H1 (cell line): ENCODE measurements around the gene KRTAP3-2. TPM values are rescaled to one million over a fixed set of nuclear protein-coding genes. Genes with fewer than 3 reads are reported as not detected.

ENCODE experiments used
- CTCF ChIA-PET: fragments of 300-600 bp; sonication (Branson Sonifier 250); formaldehyde crosslinking; loops from one replicate; lab custom pipeline; 2021; ENCODE audit not compliant: partially characterized antibody; lab: Charles Lee
- POLR2A ChIA-PET: fragments of 300-600 bp; sonication (Branson Sonifier 250); formaldehyde crosslinking; loops from one replicate; lab custom pipeline; 2021; ENCODE audit warnings: inconsistent platforms; ENCODE audit not compliant: partially characterized antibody; lab: Charles Lee
- DNase-seq, 2 experiments: peaks; one replicate each; pipeline versions ENCODE4 v3.0.0 to v3.0.0-alpha.2; 2010 to 2022; ENCODE audit warnings: low spot score in 2 of 2, low read depth in 1 of 2, mixed read lengths in 1 of 2
- FAIRE-seq: peaks from 2 replicates; lab custom pipeline; 2011; peaks lifted over from hg19 to GRCh38; lab: Jason Lieb, UNC
- H2AFZ ChIP-seq: 2 replicates; pipeline ENCODE4 v1.8.1; 2012; ENCODE audit warnings: low read length, inconsistent platforms
- H2AK5ac ChIP-seq: 2 replicates; pipeline ENCODE4 v1.6.1; 2013; ENCODE audit warnings: low read depth, low read length
- H2BK120ac ChIP-seq: replicated peaks from 2 replicates; pipeline ENCODE3; 2013; ENCODE audit warnings: low read depth, low read length, inconsistent platforms
- H2BK12ac ChIP-seq: 2 replicates; pipeline ENCODE4 v1.6.1; 2013; ENCODE audit warnings: low read depth, low read length
- H2BK15ac ChIP-seq: 2 replicates; pipeline ENCODE4 v1.6.1; 2013; ENCODE audit warnings: low read length
- H2BK20ac ChIP-seq: 2 replicates; pipeline ENCODE4 v1.6.1; 2013; ENCODE audit warnings: low read length
- H2BK5ac ChIP-seq: 2 replicates; pipeline ENCODE4 v1.6.1; 2013; ENCODE audit warnings: low read depth, low read length
- H3K14ac ChIP-seq: 2 replicates; pipeline ENCODE4 v1.6.1; 2013; ENCODE audit warnings: inconsistent platforms; ENCODE audit not compliant: insufficient read length
- H3K18ac ChIP-seq: 2 replicates; pipeline ENCODE4 v1.6.1; 2013; ENCODE audit warnings: low read length; ENCODE audit errors: extremely low read depth
- H3K23ac ChIP-seq: 2 replicates; pipeline ENCODE4 v1.6.1; 2013; ENCODE audit warnings: inconsistent platforms; ENCODE audit not compliant: insufficient read length
- H3K23me2 ChIP-seq: 2 replicates; pipeline ENCODE4 v1.6.1; 2013; ENCODE audit warnings: low read depth, low read length
- H3K27ac ChIP-seq: 2 replicates; pipeline ENCODE4 v1.6.1; 2011; ENCODE audit warnings: low read depth, low read length, inconsistent platforms
- H3K27me3 ChIP-seq, 4 experiments: replicated peaks in 1 of 4; 1 replicate in 1 of 4; 2 replicates in 3 of 4; pipeline versions ENCODE4 v1.6.1 to v1.8.1; 2011 to 2013; ENCODE audit warnings: low read length in 3 of 4, mild to moderate bottlenecking in 3 of 4, inconsistent platforms in 2 of 4, mixed read lengths in 2 of 4, moderate library complexity in 1 of 4; ENCODE audit not compliant: control insufficient read depth in 3 of 4, insufficient read depth in 3 of 4; ENCODE audit errors: extremely low read depth in 1 of 4
- H3K36me3 ChIP-seq, 4 experiments: 2 replicates each; pipeline versions ENCODE4 v1.6.1 to v1.8.1; 2011 to 2013; ENCODE audit warnings: mild to moderate bottlenecking in 4 of 4, low read length in 3 of 4, moderate library complexity in 2 of 4, control low read depth in 1 of 4, inconsistent platforms in 1 of 4; ENCODE audit not compliant: insufficient read depth in 4 of 4, control insufficient read depth in 2 of 4
- H3K4ac ChIP-seq: replicated peaks from 2 replicates; pipeline ENCODE3; 2013; ENCODE audit warnings: low read length, low read depth, mixed read lengths, inconsistent platforms; ENCODE audit not compliant: insufficient read length
- H3K4me1 ChIP-seq, 4 experiments: replicated peaks in 1 of 4; 1 replicate in 1 of 4; 2 replicates in 3 of 4; pipeline versions ENCODE4 v1.6.1 to v1.8.1; 2011 to 2013; ENCODE audit warnings: low read length in 3 of 4, inconsistent platforms in 2 of 4, mixed read lengths in 1 of 4; ENCODE audit not compliant: insufficient read depth in 4 of 4, control insufficient read depth in 3 of 4
- H3K4me2 ChIP-seq, 2 experiments: 2 replicates each; pipeline versions ENCODE4 v1.6.1 to v1.8.1; 2011 to 2013; ENCODE audit warnings: low read depth in 2 of 2, low read length in 2 of 2, control low read depth in 1 of 2, inconsistent platforms in 1 of 2, mild to moderate bottlenecking in 1 of 2; ENCODE audit not compliant: insufficient read depth in 1 of 2
- H3K4me3 ChIP-seq, 4 experiments: fragments of 200-600, 300-600 bp in 1 of 4; sonication (generic), shearing (Covaris generic), sonication (Bioruptor Twin) in 1 of 4; 2 replicates each; pipeline versions ENCODE4 v1.5.1 to v1.8.1; 2011 to 2016; ENCODE audit warnings: low read length in 4 of 4, low read depth in 3 of 4, control low read depth in 2 of 4, inconsistent platforms in 2 of 4, mild to moderate bottlenecking in 2 of 4, mixed read lengths in 1 of 4, moderate library complexity in 1 of 4; ENCODE audit not compliant: insufficient read depth in 2 of 4; ENCODE audit errors: extremely low read depth in 1 of 4
- H3K56ac ChIP-seq: replicated peaks from 2 replicates; pipeline ENCODE3; 2013; ENCODE audit warnings: low read depth, mild to moderate bottlenecking, mixed read lengths, low read length, inconsistent platforms; ENCODE audit not compliant: insufficient read length
- H3K79me1 ChIP-seq: 2 replicates; pipeline ENCODE4 v1.6.1; 2013; ENCODE audit warnings: low read depth, low read length, control low read depth
- H3K79me2 ChIP-seq, 2 experiments: 2 replicates each; pipeline versions ENCODE4 v1.6.1 to v1.8.1; 2012 to 2013; ENCODE audit warnings: low read length in 2 of 2, mild to moderate bottlenecking in 2 of 2, inconsistent platforms in 1 of 2; ENCODE audit not compliant: insufficient read depth in 2 of 2, control insufficient read depth in 1 of 2
- H3K9ac ChIP-seq, 4 experiments: replicated peaks in 1 of 4; 1 replicate in 1 of 4; 2 replicates in 3 of 4; pipeline versions ENCODE4 v1.6.1 to v1.8.1; 2011 to 2013; ENCODE audit warnings: low read depth in 3 of 4, low read length in 3 of 4, control low read depth in 2 of 4, mild to moderate bottlenecking in 2 of 4, moderate library complexity in 2 of 4, inconsistent platforms in 1 of 4; ENCODE audit errors: extremely low read depth in 1 of 4
- H3K9me3 ChIP-seq, 2 experiments: 2 replicates each; pipeline versions ENCODE4 v1.6.1 to v1.8.1; 2012 to 2013; ENCODE audit warnings: mild to moderate bottlenecking in 2 of 2, moderate library complexity in 2 of 2, control low read depth in 1 of 2, inconsistent platforms in 1 of 2, low read depth in 1 of 2, low read length in 1 of 2, mixed read lengths in 1 of 2; ENCODE audit not compliant: insufficient read depth in 2 of 2
- H4K20me1 ChIP-seq, 2 experiments: replicated peaks in 1 of 2; 2 replicates each; pipeline versions ENCODE3 to v1.8.1; 2011 to 2013; ENCODE audit warnings: inconsistent platforms in 2 of 2, low read length in 2 of 2, mild to moderate bottlenecking in 1 of 2; ENCODE audit not compliant: insufficient read depth in 2 of 2, control insufficient read depth in 1 of 2
- H4K5ac ChIP-seq: 2 replicates; pipeline ENCODE4 v1.6.1; 2013; ENCODE audit warnings: low read length, low read depth, mixed read lengths, inconsistent platforms; ENCODE audit not compliant: insufficient read length
- H4K8ac ChIP-seq: 2 replicates; pipeline ENCODE4 v1.8.0; 2013; ENCODE audit warnings: mild to moderate bottlenecking, moderate library complexity, low read length, inconsistent platforms; ENCODE audit not compliant: insufficient read depth; ENCODE audit errors: extremely low read depth
- H4K91ac ChIP-seq: replicated peaks from 2 replicates; pipeline ENCODE3; 2013; ENCODE audit warnings: low read length, mixed read lengths, inconsistent platforms; ENCODE audit not compliant: insufficient read length
- BRCA1 ChIP-seq: IDR thresholded peaks from 2 replicates; pipeline ENCODE4 v1.6.1; 2012; ENCODE audit warnings: low read depth, low read length, improper control_type of control experiment
- CREB1 ChIP-seq: IDR thresholded peaks from 2 replicates; pipeline ENCODE4 v1.6.1; 2012; ENCODE audit warnings: inconsistent platforms
- EP300 ChIP-seq, 2 experiments: IDR thresholded peaks; 1 replicate in 1 of 2; 2 replicates in 1 of 2; pipeline ENCODE4 v1.6.1; 2011 to 2012; ENCODE audit warnings: low read depth in 2 of 2, low read length in 2 of 2, mild to moderate bottlenecking in 2 of 2, borderline replicate concordance in 1 of 2, inconsistent platforms in 1 of 2, moderate library complexity in 1 of 2
- GABPA ChIP-seq: IDR thresholded peaks from 2 replicates; pipeline ENCODE4 v1.6.1; 2011; ENCODE audit warnings: mild to moderate bottlenecking, low read length, moderate library complexity, borderline replicate concordance; ENCODE audit not compliant: insufficient read depth
- KDM1A ChIP-seq: fragments of 200-600, 300-600 bp; sonication (generic); IDR thresholded peaks from 2 replicates; pipeline ENCODE4 v1.7.1; 2016; ENCODE audit warnings: mild to moderate bottlenecking, low read length, borderline replicate concordance
- KDM4A ChIP-seq: IDR thresholded peaks from one replicate; pipeline ENCODE4 v1.7.1; 2012; ENCODE audit warnings: low read depth, mild to moderate bottlenecking, moderate library complexity, low read length, inconsistent platforms; ENCODE audit not compliant: severe bottlenecking
- MAX ChIP-seq: IDR thresholded peaks from 2 replicates; pipeline ENCODE4 v1.6.1; 2012; ENCODE audit warnings: inconsistent platforms
- RAD21 ChIP-seq, 2 experiments: IDR thresholded peaks in 1 of 2; conservative IDR thresholded peaks in 1 of 2; 2 replicates each; pipeline ENCODE4 v1.6.1; 2011; ENCODE audit warnings: low read depth in 2 of 2, low read length in 2 of 2, improper control_type of control experiment in 1 of 2, inconsistent platforms in 1 of 2, mild to moderate bottlenecking in 1 of 2, moderate library complexity in 1 of 2
- RBBP5 ChIP-seq: IDR thresholded peaks from 2 replicates; pipeline ENCODE4 v1.7.1; 2012; ENCODE audit warnings: low read depth, mild to moderate bottlenecking, inconsistent platforms, low read length, moderate library complexity, borderline replicate concordance
- SIN3A ChIP-seq, 2 experiments: IDR thresholded peaks in 1 of 2; conservative IDR thresholded peaks in 1 of 2; 2 replicates each; pipeline ENCODE4 v1.6.1; 2011 to 2012; ENCODE audit warnings: low read length in 2 of 2, improper control_type of control experiment in 1 of 2, low read depth in 1 of 2, mild to moderate bottlenecking in 1 of 2
- SP1 ChIP-seq: IDR thresholded peaks from 2 replicates; pipeline ENCODE4 v1.6.1; 2011; ENCODE audit warnings: low read depth, low read length
- SP2 ChIP-seq: IDR thresholded peaks from 2 replicates; pipeline ENCODE4 v1.6.1; 2012; ENCODE audit warnings: mild to moderate bottlenecking, low read length, inconsistent platforms
- TCF12 ChIP-seq: IDR thresholded peaks from 2 replicates; pipeline ENCODE4 v1.6.1; 2011; ENCODE audit warnings: low read depth, mild to moderate bottlenecking, low read length
- WGBS, 2 experiments: shearing (Covaris generic) in 1 of 2; methylation state at CpG; one replicate each; pipeline versions ENCODE4 v1.1.6 to v1.1.7; 2013 to 2015; ENCODE audit warnings: low lambda C conversion rate in 2 of 2, mixed read lengths in 2 of 2, inconsistent platforms in 1 of 2, low coverage in 1 of 2, missing lambda C conversion rate in 1 of 2; ENCODE audit not compliant: insufficient replicate concordance in 2 of 2, insufficient coverage in 1 of 2, insufficient read length in 1 of 2; ENCODE audit errors: extremely low coverage in 1 of 2, missing lambda C conversion rate in 1 of 2; 5-methylcytosine and 5-hydroxymethylcytosine counted together
- polyA plus RNA-seq, 7 experiments: library from polyadenylated mRNA; depleted of rRNA in 3 of 7; stranded (reverse) in 5 of 7; unstranded in 2 of 7; fragments of >200 nt in 5 of 7; fragments of 200-250 nt in 2 of 7; gene quantifications; 1 replicate in 5 of 7; 2 replicates in 1 of 7; 4 replicates in 1 of 7; pipeline versions ENCODE4 v1.2.1 to v1.2.3, GENCODE V29; 2011 to 2013; ENCODE audit warnings: missing spikeins in 2 of 7, mixed read lengths in 2 of 7
- total RNA-seq: library from RNA; stranded (reverse); fragmentation: NEBNext Ultra II Directional; extraction: Animal tissue kit (Norgen Biotek cat#: 25700); gene quantifications from 2 replicates; pipeline ENCODE4 v1.2.1, GENCODE V29; 2021

Gene KRTAP3-2
- total and polyA plus RNA-seq, 2 of the 8 experiments (the other 6 are each of a cell fraction or from before 2014, with no cell fraction given), result not detected

- no peak overlapping the region for H3K23ac ChIP-seq
- H3K9me3 ChIP-seq, result no peaks in the 10 kb centered on the region
- no peak overlapping the region for H3K9ac ChIP-seq
- no peak overlapping the region for H4K5ac ChIP-seq
- no peak overlapping the region for H4K8ac ChIP-seq
- H2AK5ac ChIP-seq, result no peak overlapping the region
- H3K4me3 ChIP-seq, result no peak overlapping the region
- H3K18ac ChIP-seq, result no peak overlapping the region
- WGBS, 2 experiments, result 71% methylated on average over 3 of the region's 3 CpGs; no CpG with 5 or more reads in 1 of the 2 experiments
- no peaks in the 10 kb centered on the region for H3K79me1 ChIP-seq
- no peaks in the 10 kb centered on the region for H3K79me2 ChIP-seq
- H2BK15ac ChIP-seq, result no peak overlapping the region
- no peaks in the 10 kb centered on the region for H4K20me1 ChIP-seq
- no peak overlapping the region for H2BK5ac ChIP-seq
- DNase-seq, result no peak
- H2AFZ ChIP-seq, result no peak overlapping the region
- no peak overlapping the region for H3K4ac ChIP-seq
- CTCF ChIA-PET, result interaction anchor here (0.6 to 5.4 kb wide), 5 partner anchors 16 to 668 kb away, joined by 3 to 34 read pairs (median 4); no protein-coding TSS in a partner anchor
- H2BK12ac ChIP-seq, result no peak overlapping the region
- H3K56ac ChIP-seq, result no peak overlapping the region
- no peaks in the 10 kb centered on the region for H3K36me3 ChIP-seq
- H4K91ac ChIP-seq, result no peak overlapping the region
- H2BK20ac ChIP-seq, result no peak overlapping the region
- no peaks in the 10 kb centered on the region for H3K23me2 ChIP-seq
- no peak overlapping the region for H3K4me2 ChIP-seq
- no peak overlapping the region for H2BK120ac ChIP-seq
- FAIRE-seq, result peak; percentile 19
- POLR2A ChIA-PET, result no interaction called here
- no peak overlapping the region for H3K27ac ChIP-seq
- no peaks in the 10 kb centered on the region for H3K27me3 ChIP-seq
- peaks cover 3 to 8% (median 6%) of the 10 kb centered on the region in 4 experiments; a peak in 4 of 7 replicates for H3K4me1 ChIP-seq
- H3K14ac ChIP-seq, result no peak overlapping the region
- TF ChIP-seq RBBP5 (no peak), CREB1 (no peak), TCF12 (no peak), SIN3A (conservative IDR thresholded peaks at IDR 0.05 in 1 of 2, IDR thresholded peaks at IDR 0.05 in 1 of 2; ENCODE audit: low read depth in 1 of 2, low read length in 2 of 2) (no peak), BRCA1 (no peak), KDM4A (no peak), SP1 (0 out of 2 replicates have a peak, but pooled peaks have one; percentile 10), MAX (no peak), SP2 (no peak), RAD21 (IDR thresholded peaks at IDR 0.05 in 1 of 2, conservative IDR thresholded peaks at IDR 0.05 in 1 of 2; ENCODE audit: low read depth in 2 of 2, low read length in 2 of 2) (no peak), KDM1A (no peak), EP300 (IDR thresholded peaks at IDR 0.05; ENCODE audit: borderline replicate concordance in 1 of 2, low read depth in 2 of 2, low read length in 2 of 2) (no peak), GABPA (no peak)
Measured at GRCh38 chr17:40980117-40980516, 19.6 kb downstream of the KRTAP3-2 start.
